Measurements from ENCODE around the gene FAAP20. TPM values are rescaled to one million over a fixed set of nuclear protein-coding genes. Genes with fewer than 3 reads are reported as not detected.

FAAP20 gene
- total and polyA plus RNA-seq, 10 of the 15 experiments (the other 5 are each of a cell fraction or from before 2014, with no cell fraction given): 0.79 to 91.8 (median 20.9) TPM

DNA sequence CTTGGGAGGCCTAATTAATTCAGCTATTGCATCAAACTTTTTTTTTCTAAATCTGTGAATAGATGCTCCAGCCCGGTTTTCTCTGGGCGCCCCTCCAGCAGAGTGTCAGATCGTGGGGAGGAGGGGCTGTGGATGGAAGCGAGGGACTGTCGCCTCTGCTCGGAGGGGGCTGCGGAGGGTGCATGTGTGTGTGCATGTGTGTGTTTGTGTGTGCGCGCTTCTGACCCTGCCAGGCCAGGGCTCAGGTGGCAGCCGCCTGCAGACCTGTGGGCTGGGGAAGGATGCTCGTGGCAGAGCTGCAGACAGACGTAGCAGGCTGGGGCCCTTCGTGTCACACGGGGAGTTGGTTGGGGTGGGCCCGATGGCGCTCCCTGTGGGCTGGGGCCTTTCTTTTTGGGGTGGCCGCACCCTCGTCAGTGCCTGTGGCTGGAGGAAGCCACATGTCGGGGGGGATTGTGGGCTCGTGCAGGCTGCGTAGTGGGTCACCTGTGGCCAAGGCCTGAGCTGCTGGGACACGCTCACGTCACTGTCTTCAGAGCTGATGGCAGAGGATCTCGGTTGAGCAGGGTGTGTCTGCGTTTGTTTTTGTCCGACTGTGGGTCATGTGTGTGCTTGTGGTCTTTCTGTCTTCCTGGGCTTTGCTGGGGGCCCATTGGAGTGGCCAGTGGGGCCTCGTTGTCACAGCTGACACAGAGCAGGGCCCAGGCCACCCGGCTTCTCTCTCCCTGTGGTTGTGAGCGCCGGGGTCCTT is 36.4 kb upstream of the FAAP20 start (continued):
- TF ChIP-seq HDAC2 (IDR thresholded peaks at IDR 0.05) (no peak), SIN3A (IDR thresholded peaks at IDR 0.05; ENCODE audit: low read depth, low read length) (0 out of 2 replicates have a peak, but pooled peaks have one; percentile 26), SMAD5 (IDR thresholded peaks at IDR 0.05; ENCODE audit: low read depth) (no peak), NR2C2 (IDR thresholded peaks at IDR 0.05; ENCODE audit: borderline replicate concordance, control insufficient read depth, insufficient read length, low read depth) (no peak), IKZF1 (conservative IDR thresholded peaks at IDR 0.05) (no peak), HDGF (IDR thresholded peaks at IDR 0.05) (peak; percentile 19; the same call in 1 of the 2 replicates), SRF (IDR thresholded peaks at IDR 0.05; ENCODE audit: low read depth in 2 of 2, low read length in 2 of 2) (no peak), MYC (IDR thresholded peaks at IDR 0.05; ENCODE audit: insufficient read depth, insufficient read length, insufficient replicate concordance, low read length, severe bottlenecking) (no peak), WRNIP1 (IDR thresholded peaks at IDR 0.05; ENCODE audit: borderline replicate concordance, low read depth, low read length) (no peak), IKZF2 (IDR thresholded peaks at IDR 0.05) (no peak), MTA2 (IDR thresholded peaks at IDR 0.05; ENCODE audit: low read depth) (no peak), POLR2A (IDR thresholded peaks at IDR 0.05; ENCODE audit: low read depth, low read length) (no peak)
- TF ChIP-seq, protein P1, sequence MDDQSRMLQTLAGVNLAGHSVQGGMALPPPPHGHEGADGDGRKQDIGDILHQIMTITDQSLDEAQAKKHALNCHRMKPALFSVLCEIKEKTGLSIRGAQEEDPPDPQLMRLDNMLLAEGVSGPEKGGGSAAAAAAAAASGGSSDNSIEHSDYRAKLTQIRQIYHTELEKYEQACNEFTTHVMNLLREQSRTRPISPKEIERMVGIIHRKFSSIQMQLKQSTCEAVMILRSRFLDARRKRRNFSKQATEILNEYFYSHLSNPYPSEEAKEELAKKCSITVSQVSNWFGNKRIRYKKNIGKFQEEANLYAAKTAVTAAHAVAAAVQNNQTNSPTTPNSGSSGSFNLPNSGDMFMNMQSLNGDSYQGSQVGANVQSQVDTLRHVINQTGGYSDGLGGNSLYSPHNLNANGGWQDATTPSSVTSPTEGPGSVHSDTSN (IDR thresholded peaks at IDR 0.05; ENCODE audit: insufficient replicate concordance, low read depth, low read length): no peak

All from GM12878 (cell line).